ENCODE measurements around the gene TP73. TPM values are rescaled to one million over a fixed set of nuclear protein-coding genes. Genes with fewer than 3 reads are reported as not detected.

The TP73 gene
- total RNA-seq, 1 donor from 2014 or later = 0.05 TPM

- H3K4me1 ChIP-seq = peaks cover 15% of the 10 kb centered on the region
- H3K36me3 ChIP-seq = no peaks in the 10 kb centered on the region
- H3K9me3 ChIP-seq (replicated peaks) = no peaks in the 10 kb centered on the region
- no peak overlapping the region for H3K4me3 ChIP-seq
- H3K27ac ChIP-seq (replicated peaks) = no peak overlapping the region
- intact Hi-C loops (cut with micrococcal nuclease) = no loop called here
- peaks cover 74% of the 10 kb centered on the region for H3K27me3 ChIP-seq (ENCODE audit: low read depth)
- no peak for DNase-seq
- TF ChIP-seq CTCF (IDR thresholded peaks at IDR 0.05; ENCODE audit: borderline replicate concordance) = no peak
Observed at GRCh38 chr1:3687504-3687903, 35.2 kb downstream of the TP73 start.

GRCh38 chr1:3688356-3689137 is 36.2 kb downstream of the TP73 start:
- DNase-seq = no peak
- intact Hi-C loops (cut with micrococcal nuclease) = no loop called here
- TF ChIP-seq CTCF (IDR thresholded peaks at IDR 0.05; ENCODE audit: borderline replicate concordance) = no peak
- Histone ChIP-seq H3K27ac (replicated peaks) (no peak overlapping the region), H3K4me3 (no peak overlapping the region), H3K4me1 (peaks cover 17% of the 10 kb centered on the region), H3K36me3 (no peaks in the 10 kb centered on the region), H3K27me3 (ENCODE audit: low read depth) (peaks cover 73% of the 10 kb centered on the region), H3K9me3 (replicated peaks) (no peaks in the 10 kb centered on the region)

GRCh38 chr1:3689138-3689750 is 36.9 kb downstream of the TP73 start:
- intact Hi-C loops (cut with micrococcal nuclease) = no loop called here
- Histone ChIP-seq H3K4me3 (no peak overlapping the region), H3K9me3 (replicated peaks) (no peaks in the 10 kb centered on the region), H3K4me1 (peaks cover 17% of the 10 kb centered on the region), H3K27ac (replicated peaks) (no peak overlapping the region), H3K27me3 (ENCODE audit: low read depth) (peaks cover 66% of the 10 kb centered on the region), H3K36me3 (no peaks in the 10 kb centered on the region)
- no peak for TF ChIP-seq CTCF (IDR thresholded peaks at IDR 0.05; ENCODE audit: borderline replicate concordance)
- no peak for DNase-seq

GRCh38 chr1:3690282-3691065 is 38.2 kb downstream of the TP73 start:
- peaks cover 60% of the 10 kb centered on the region for H3K27me3 ChIP-seq (ENCODE audit: low read depth)
- no peaks in the 10 kb centered on the region for H3K9me3 ChIP-seq (replicated peaks)
- intact Hi-C loops (cut with micrococcal nuclease) = no loop called here
- H3K36me3 ChIP-seq = no peaks in the 10 kb centered on the region
- peaks cover 19% of the 10 kb centered on the region for H3K4me1 ChIP-seq
- no peak for DNase-seq
- H3K4me3 ChIP-seq = no peak overlapping the region
- TF ChIP-seq CTCF (IDR thresholded peaks at IDR 0.05; ENCODE audit: borderline replicate concordance) = no peak
- H3K27ac ChIP-seq (replicated peaks) = no peak overlapping the region

GRCh38 chr1:3691421-3692204 is 39.3 kb downstream of the TP73 start:
- peaks cover 63% of the 10 kb centered on the region for H3K27me3 ChIP-seq (ENCODE audit: low read depth)

More at GRCh38 chr1:3691421-3692204, 39.3 kb downstream of the TP73 start:
- DNase-seq = no peak
- Histone ChIP-seq H3K36me3 (no peaks in the 10 kb centered on the region), H3K4me1 (peaks cover 25% of the 10 kb centered on the region), H3K27ac (replicated peaks) (no peak overlapping the region), H3K9me3 (replicated peaks) (no peaks in the 10 kb centered on the region), H3K4me3 (no peak overlapping the region)
- intact Hi-C loops (cut with micrococcal nuclease) = no loop called here
- TF ChIP-seq CTCF (IDR thresholded peaks at IDR 0.05; ENCODE audit: borderline replicate concordance) = no peak

Measured in left ventricle myocardium inferior (tissue), 1 donor.